T-cell (primary cell): ENCODE results near the gene FAM13A. TPM values are rescaled to one million over a fixed set of nuclear protein-coding genes. Genes with fewer than 3 reads are reported as not detected.

ENCODE experiments used
- ATAC-seq, 4 experiments: fragments of 200-7000 bp in 3 of 4; fragments of 150-1000 bp in 1 of 4; cut with Tn5 transposase; replicated peaks in 1 of 4; 1 replicate in 3 of 4; 2 replicates in 1 of 4; pipeline ENCODE4 v1.10.0; 2021; ENCODE audit warnings: moderate library complexity in 3 of 4, mild to moderate bottlenecking in 2 of 4, moderate number of reproducible peaks in 1 of 4
- CTCF ChIA-PET, 2 donors: fragments of 300-600 bp; sonication (Branson Sonifier 250); formaldehyde crosslinking; loops; one replicate each; lab custom pipeline; 2022; ENCODE audit warnings: antibody characterized with exemption in 2 of 2; lab: Charles Lee
- POLR2A ChIA-PET, 2 donors: fragments of 300-600 bp; sonication (Branson Sonifier 250); formaldehyde crosslinking; loops; one replicate each; lab custom pipeline; 2022; ENCODE audit warnings: antibody characterized with exemption in 2 of 2; lab: Charles Lee
- DNase-seq, 35 experiments: peaks; one replicate each; pipeline versions ENCODE4 v3.0.0 to v3.0.0-alpha.2; 2013 to 2023
- H3K27ac ChIP-seq: one replicate; pipeline ENCODE4 v1.5.1; 2013; ENCODE audit warnings: low read length
- H3K27me3 ChIP-seq, 2 experiments: replicated peaks in 1 of 2; 1 replicate in 1 of 2; 2 replicates in 1 of 2; pipeline versions ENCODE4 v1.6.1 to v1.7.0; 2013; ENCODE audit warnings: low read length in 1 of 2, mixed read lengths in 1 of 2; ENCODE audit not compliant: control insufficient read depth in 2 of 2, insufficient read depth in 2 of 2; ENCODE audit errors: extremely low read depth in 1 of 2
- H3K36me3 ChIP-seq, 2 donors: 1 replicate in 1 of 2; 2 replicates in 1 of 2; pipeline versions ENCODE4 v1.6.1 to v1.7.0; 2013; ENCODE audit warnings: low read length in 1 of 2; ENCODE audit not compliant: control insufficient read depth in 2 of 2, insufficient read depth in 1 of 2; ENCODE audit errors: extremely low read depth in 1 of 2
- H3K4me1 ChIP-seq, 2 experiments: 1 replicate in 1 of 2; 2 replicates in 1 of 2; pipeline versions ENCODE4 v1.6.1 to v1.7.0; 2013; ENCODE audit warnings: low read length in 2 of 2, mixed read lengths in 1 of 2; ENCODE audit not compliant: insufficient read depth in 2 of 2, control insufficient read depth in 1 of 2; ENCODE audit errors: extremely low read depth in 1 of 2
- H3K4me3 ChIP-seq, 2 donors: 1 replicate in 1 of 2; 2 replicates in 1 of 2; pipeline versions ENCODE4 v1.5.1 to v1.7.0; 2013; ENCODE audit warnings: mild to moderate bottlenecking in 2 of 2, low read length in 1 of 2, moderate library complexity in 1 of 2; ENCODE audit not compliant: control insufficient read depth in 1 of 2; ENCODE audit errors: extremely low read depth in 1 of 2
- H3K9me3 ChIP-seq: 2 replicates; pipeline ENCODE4 v1.7.0; 2013
- H3K27ac Mint-ChIP-seq, 2 donors: one replicate each; pipeline ENCODE4 v1.8.0; 2020 to 2021; ENCODE audit warnings: mild to moderate bottlenecking in 2 of 2, mixed read lengths in 2 of 2
- H3K27me3 Mint-ChIP-seq, 2 donors: one replicate each; pipeline ENCODE4 v1.8.0; 2021 to 2022; ENCODE audit warnings: mixed read lengths in 2 of 2
- H3K36me3 Mint-ChIP-seq: one replicate; pipeline ENCODE4 v1.8.0; 2021; ENCODE audit warnings: mixed read lengths
- H3K4me1 Mint-ChIP-seq, 3 donors: one replicate each; pipeline ENCODE4 v1.8.0; 2020 to 2022; ENCODE audit warnings: mixed read lengths in 3 of 3, mild to moderate bottlenecking in 1 of 3
- H3K4me3 Mint-ChIP-seq, 3 donors: one replicate each; pipeline ENCODE4 v1.8.0; 2020 to 2022; ENCODE audit warnings: mild to moderate bottlenecking in 3 of 3, mixed read lengths in 3 of 3, moderate library complexity in 3 of 3
- H3K9me3 Mint-ChIP-seq, 3 donors: one replicate each; pipeline ENCODE4 v1.8.0; 2020 to 2022; ENCODE audit warnings: mixed read lengths in 3 of 3
- WGBS: methylation state at CpG from one replicate; pipeline ENCODE4 v1.1.5; 2013; ENCODE audit warnings: missing lambda C conversion rate; ENCODE audit not compliant: insufficient coverage; 5-methylcytosine and 5-hydroxymethylcytosine counted together
- total RNA-seq, 35 experiments: library from RNA in 6 of 35; stranded (reverse) in 6 of 35; fragments of 120-200 nt in 1 of 35; gene quantifications; one replicate each; pipeline versions ENCODE4 v1.2.1 to v1.2.4 and lab custom pipeline; 2013 to 2026

FAM13A gene
- total RNA-seq, 5 donors from 2014 or later (not counting 1 experiment from before 2014, with no cell fraction given), result 11.3 to 92.9 (median 22.7) TPM

GRCh38 chr4:88771883-88772450 lies 285.0 kb downstream of the FAM13A start:
- Histone ChIP-seq H3K4me1 (no peaks in the 10 kb centered on the region), H3K4me3 (no peak overlapping the region), H3K27ac (no peak overlapping the region), H3K36me3 (no peaks in the 10 kb centered on the region), H3K27me3 (no peaks in the 10 kb centered on the region), H3K9me3 (no peaks in the 10 kb centered on the region)
- DNase-seq (no peak), ATAC-seq (no peak)
- no peak overlapping the region for H3K4me3 Mint-ChIP-seq
- no peaks in the 10 kb centered on the region for H3K27me3 Mint-ChIP-seq
- no peak overlapping the region for H3K27ac Mint-ChIP-seq
- peaks cover 32% of the 10 kb centered on the region for H3K36me3 Mint-ChIP-seq
- H3K9me3 Mint-ChIP-seq, result no peaks in the 10 kb centered on the region
- H3K4me1 Mint-ChIP-seq, result no peaks in the 10 kb centered on the region
- POLR2A ChIA-PET, result no interaction called here
- WGBS, result no CpG with 5 or more reads among the region's 4 CpGs
- CTCF ChIA-PET, result no interaction called here

- Mint-ChIP-seq H3K27me3 (no peaks in the 10 kb centered on the region), H3K4me1 (no peaks in the 10 kb centered on the region), H3K36me3 (peaks cover 17% of the 10 kb centered on the region), H3K4me3 (no peak overlapping the region), H3K9me3 (no peaks in the 10 kb centered on the region), H3K27ac (no peak overlapping the region)
- DNase-seq (no peak), ATAC-seq (no peak)
- Histone ChIP-seq H3K9me3 (no peaks in the 10 kb centered on the region), H3K36me3 (no peaks in the 10 kb centered on the region), H3K4me1 (no peaks in the 10 kb centered on the region), H3K27ac (no peak overlapping the region), H3K27me3 (no peaks in the 10 kb centered on the region), H3K4me3 (no peak overlapping the region)
- POLR2A ChIA-PET, result interaction anchor here in 1 of 2 donors (0.6 kb wide), 1 partner anchor 428 kb away, joined by 4 read pairs; no protein-coding TSS in a partner anchor
- no CpG with 5 or more reads among the region's 2 CpGs for WGBS
- CTCF ChIA-PET, result no interaction called here
Observed at GRCh38 chr4:88765729-88766128, 291.3 kb downstream of the FAM13A start.

- ChIA-PET POLR2A (no interaction called here), CTCF (no interaction called here)
- H3K4me1 ChIP-seq, result no peaks in the 10 kb centered on the region
- H3K9me3 ChIP-seq, result no peaks in the 10 kb centered on the region
- H3K27me3 Mint-ChIP-seq, result no peaks in the 10 kb centered on the region
- H3K27me3 ChIP-seq, result no peaks in the 10 kb centered on the region
- H3K9me3 Mint-ChIP-seq, result no peaks in the 10 kb centered on the region
- no peak for ATAC-seq
- H3K4me3 ChIP-seq, result no peak overlapping the region
- H3K27ac Mint-ChIP-seq, result no peak overlapping the region
- H3K4me3 Mint-ChIP-seq, result no peak overlapping the region
- 88% methylated on average over 2 of the region's 6 CpGs for WGBS
- H3K4me1 Mint-ChIP-seq, result no peaks in the 10 kb centered on the region
- H3K27ac ChIP-seq, result no peak overlapping the region
- H3K36me3 Mint-ChIP-seq, result peaks cover 18% of the 10 kb centered on the region
- peaks cover 2 to 6% of the 10 kb centered on the region in 2 donors for H3K36me3 ChIP-seq
- DNase-seq, result no peak
Observed at GRCh38 chr4:88763075-88763474, 293.9 kb downstream of the FAM13A start.

GRCh38 chr4:88761861-88762523 lies 295.0 kb downstream of the FAM13A start:
- H3K27me3 Mint-ChIP-seq, result no peaks in the 10 kb centered on the region
- H3K9me3 Mint-ChIP-seq, result no peaks in the 10 kb centered on the region
- DNase-seq (no peak), ATAC-seq (no peak)
- H3K4me1 Mint-ChIP-seq, result no peaks in the 10 kb centered on the region
- Histone ChIP-seq H3K4me3 (no peak overlapping the region), H3K4me1 (no peaks in the 10 kb centered on the region), H3K9me3 (no peaks in the 10 kb centered on the region), H3K36me3 (peaks cover 2 to 6% of the 10 kb centered on the region in 2 donors), H3K27me3 (no peaks in the 10 kb centered on the region), H3K27ac (no peak overlapping the region)
- ChIA-PET POLR2A (interaction anchor here in 1 of 2 donors (0.5 kb wide), 1 partner anchor 245 kb away, joined by 6 read pairs; no protein-coding TSS in a partner anchor), CTCF (no interaction called here)
- WGBS, result 100% methylated on average over 1 of the region's 2 CpGs
- H3K36me3 Mint-ChIP-seq, result peaks cover 20% of the 10 kb centered on the region
- no peak overlapping the region for H3K27ac Mint-ChIP-seq
- H3K4me3 Mint-ChIP-seq, result no peak overlapping the region

- H3K4me1 Mint-ChIP-seq, result no peaks in the 10 kb centered on the region
- H3K27ac Mint-ChIP-seq, result no peak overlapping the region
- Histone ChIP-seq H3K27me3 (no peaks in the 10 kb centered on the region), H3K36me3 (peaks cover 2 to 6% of the 10 kb centered on the region in 2 donors), H3K9me3 (no peaks in the 10 kb centered on the region), H3K4me3 (no peak overlapping the region), H3K4me1 (no peaks in the 10 kb centered on the region), H3K27ac (no peak overlapping the region)
- POLR2A ChIA-PET, result no interaction called here
- peaks cover 17% of the 10 kb centered on the region for H3K36me3 Mint-ChIP-seq
- CTCF ChIA-PET, result no interaction called here
- no peak overlapping the region for H3K4me3 Mint-ChIP-seq
- H3K27me3 Mint-ChIP-seq, result no peaks in the 10 kb centered on the region
- no peaks in the 10 kb centered on the region for H3K9me3 Mint-ChIP-seq
- DNase-seq, result no peak
- no peak for ATAC-seq
- 91% methylated on average over 3 of the region's 3 CpGs for WGBS
Observed at GRCh38 chr4:88761342-88761741, 295.6 kb downstream of the FAM13A start.

- DNase-seq, result no peak
- WGBS, result no CpG with 5 or more reads among the region's 2 CpGs
- POLR2A ChIA-PET, result interaction anchor here in 1 of 2 donors (0.6 kb wide), 1 partner anchor 12 kb away, joined by 3 read pairs; no protein-coding TSS in a partner anchor
- H3K36me3 ChIP-seq, result peaks cover 2 to 8% of the 10 kb centered on the region in 2 donors
- H3K4me1 ChIP-seq, result no peaks in the 10 kb centered on the region
- no peak for ATAC-seq
- no peaks in the 10 kb centered on the region for H3K9me3 ChIP-seq
- Mint-ChIP-seq H3K27me3 (no peaks in the 10 kb centered on the region), H3K9me3 (no peaks in the 10 kb centered on the region), H3K4me1 (no peaks in the 10 kb centered on the region), H3K4me3 (no peak overlapping the region), H3K27ac (no peak overlapping the region), H3K36me3 (peaks cover 12% of the 10 kb centered on the region)
- CTCF ChIA-PET, result interaction anchor here in 1 of 2 donors (0.6 kb wide), 2 partner anchors 501 to 1170 kb away, joined by 3 read pairs; no protein-coding TSS in a partner anchor
- no peak overlapping the region for H3K4me3 ChIP-seq
- H3K27ac ChIP-seq, result no peak overlapping the region
- H3K27me3 ChIP-seq, result no peaks in the 10 kb centered on the region
Observed at GRCh38 chr4:88759895-88760290, 297.1 kb downstream of the FAM13A start.
